ENCODE measurements around the gene CHN1.

- no peak for TF ChIP-seq POLR2AphosphoS5 (IDR thresholded peaks at IDR 0.05; ENCODE audit: low read depth, low read length)
- no peak for TF ChIP-seq TAF1 (IDR thresholded peaks at IDR 0.05; ENCODE audit: borderline replicate concordance, insufficient read depth, low read length)
- no peak for TF ChIP-seq FOXP2 (optimal IDR thresholded peaks at IDR 0.05; ENCODE audit: borderline replicate concordance, extremely low read depth, extremely low read length, insufficient read depth)
- no peak for TF ChIP-seq SIN3A (IDR thresholded peaks at IDR 0.05; ENCODE audit: borderline replicate concordance, insufficient read depth, low read length)
Observed at GRCh38 chr2:175008009-175008408, 2.8 kb upstream of the CHN1 start.
